NCI-H2107 treated with DMSO at 0.1 percent for 48 hours (cell line): Measurements from ENCODE around the gene RPLP1.
"Not testable (repeated sequence)": the region's sequence is repeated elsewhere in the genome, so short reads cannot be mapped to it uniquely, and the experiment has no call there.

Source experiments
- DNase-seq: peaks from one replicate; lab custom pipeline; 2025; ENCODE audit not compliant: unreplicated experiment; lab: John Stamatoyannopoulos, UW

RPLP1 gene

DNA sequence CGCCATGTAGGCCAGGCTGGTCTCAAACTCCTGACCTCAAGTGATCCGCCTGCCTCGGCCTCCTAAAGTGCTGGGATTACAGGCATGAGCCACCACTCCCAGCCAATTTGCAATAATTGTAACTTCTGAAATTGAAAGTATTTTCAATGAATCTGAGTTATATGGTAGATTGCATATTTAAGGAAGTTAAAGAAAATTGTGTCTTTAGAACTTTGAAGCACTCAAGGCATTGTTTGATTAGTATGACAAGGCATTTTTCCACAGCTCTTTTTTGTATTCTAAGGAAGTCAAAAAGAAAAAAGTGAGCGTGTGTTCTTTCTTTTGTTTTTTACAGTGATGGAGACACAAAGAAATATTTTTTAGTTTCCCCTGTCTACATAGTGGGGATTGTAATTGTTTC lies 15.7 kb upstream of the RPLP1 start:
- DNase-seq: no peak

DNA sequence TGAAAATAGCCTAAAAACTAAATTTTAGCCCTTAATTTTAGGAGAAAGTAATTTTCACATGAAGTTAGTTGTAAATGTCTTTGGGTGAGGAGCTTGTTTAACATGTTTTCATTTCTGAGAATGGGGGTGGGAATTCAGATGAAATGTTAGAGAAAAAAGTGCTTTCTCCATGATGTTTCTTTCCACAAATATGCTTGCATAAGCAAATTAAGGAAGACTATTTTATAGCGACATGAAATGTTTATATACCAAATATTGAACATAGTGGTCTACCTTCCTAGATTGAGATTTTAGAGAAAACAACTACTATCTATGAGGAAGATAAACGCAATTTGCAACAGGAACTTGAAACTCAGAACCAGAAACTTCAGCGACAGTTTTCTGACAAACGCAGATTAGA lies 13.0 kb upstream of the RPLP1 start:
- DNase-seq: no peak

DNA sequence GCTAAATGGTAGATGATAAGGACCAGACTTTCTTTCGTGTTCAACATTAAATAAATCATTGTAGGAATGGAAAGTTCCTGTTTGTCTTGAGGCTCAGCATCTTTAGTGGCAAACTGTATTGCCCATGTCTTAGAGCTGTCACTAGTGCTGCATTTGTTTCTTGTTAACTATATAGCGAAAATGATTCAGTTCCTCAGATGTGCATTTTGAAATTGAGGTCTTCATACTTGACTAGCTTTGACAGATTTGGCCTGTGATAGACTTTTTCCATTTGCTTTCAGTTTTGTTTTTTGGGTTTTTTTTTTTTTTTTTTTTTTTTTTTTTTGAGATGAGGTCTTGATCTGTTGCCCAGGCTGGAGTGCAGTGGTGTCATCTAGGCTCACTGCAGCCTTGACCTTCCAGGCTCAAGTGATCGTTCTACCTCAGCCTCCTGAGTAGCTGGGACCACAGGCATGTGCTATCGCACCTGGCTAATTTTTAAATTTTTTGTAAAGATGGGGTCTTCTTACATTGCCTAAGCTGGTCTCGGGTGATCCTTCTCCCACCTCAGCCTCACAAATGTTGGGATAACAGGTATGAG lies 9.5 kb upstream of the RPLP1 start:
- no peak for DNase-seq

DNA sequence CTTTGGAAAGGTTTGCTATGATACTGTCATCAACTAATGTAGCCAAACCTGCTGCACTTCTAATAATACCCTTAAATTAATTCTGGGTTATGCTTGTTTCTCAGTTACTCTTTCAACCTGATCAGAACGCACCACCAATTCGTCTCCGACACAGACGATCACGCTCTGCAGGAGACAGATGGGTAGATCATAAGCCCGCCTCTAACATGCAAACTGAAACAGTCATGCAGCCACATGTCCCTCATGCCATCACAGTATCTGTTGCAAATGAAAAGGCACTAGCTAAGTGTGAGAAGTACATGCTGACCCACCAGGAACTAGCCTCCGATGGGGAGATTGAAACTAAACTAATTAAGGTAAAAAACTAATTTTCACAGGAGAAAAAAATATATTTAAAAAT lies 7.9 kb upstream of the RPLP1 start:
- DNase-seq: no peak

DNA sequence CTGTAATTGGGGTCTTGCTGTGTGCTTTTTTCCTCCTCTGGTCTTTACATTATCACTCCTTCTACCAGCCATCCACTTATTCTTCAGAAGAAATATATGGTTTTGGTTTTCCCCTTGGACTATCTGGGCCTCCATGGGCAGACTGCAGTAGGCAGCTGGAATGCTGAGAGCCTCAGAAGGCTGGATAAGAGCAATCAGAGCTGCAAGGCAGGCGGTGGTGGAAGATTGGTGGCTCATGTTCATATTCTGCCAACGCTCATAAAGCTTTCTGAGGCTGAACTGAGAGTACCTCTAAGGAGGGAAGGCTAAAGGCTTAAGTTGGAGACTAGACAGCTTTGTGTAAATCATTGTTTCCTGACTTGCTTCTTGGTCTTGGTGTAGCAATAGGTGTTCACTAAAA lies 5.7 kb upstream of the RPLP1 start:
- no peak for DNase-seq

DNA sequence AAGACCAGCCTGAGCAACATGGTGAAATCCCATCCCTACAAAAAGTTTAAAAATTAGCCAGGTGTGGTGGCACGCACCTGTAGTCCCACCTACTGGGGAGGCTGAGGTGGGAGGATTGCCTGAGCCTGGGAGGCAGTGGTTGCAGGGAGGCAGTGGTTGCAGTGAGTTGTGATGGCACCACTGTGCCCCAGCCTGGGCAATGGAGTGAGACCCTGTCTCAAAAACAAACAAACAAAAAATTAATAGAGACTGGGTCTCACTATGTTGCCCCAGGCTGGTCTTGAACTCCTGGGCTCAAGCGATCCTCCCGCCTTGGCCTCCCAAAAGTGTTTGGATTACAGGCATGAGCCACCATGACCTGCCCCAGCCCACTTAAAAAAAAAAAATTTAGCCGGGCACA lies 2.4 kb upstream of the RPLP1 start:
- not testable (repeated sequence) for DNase-seq

DNA sequence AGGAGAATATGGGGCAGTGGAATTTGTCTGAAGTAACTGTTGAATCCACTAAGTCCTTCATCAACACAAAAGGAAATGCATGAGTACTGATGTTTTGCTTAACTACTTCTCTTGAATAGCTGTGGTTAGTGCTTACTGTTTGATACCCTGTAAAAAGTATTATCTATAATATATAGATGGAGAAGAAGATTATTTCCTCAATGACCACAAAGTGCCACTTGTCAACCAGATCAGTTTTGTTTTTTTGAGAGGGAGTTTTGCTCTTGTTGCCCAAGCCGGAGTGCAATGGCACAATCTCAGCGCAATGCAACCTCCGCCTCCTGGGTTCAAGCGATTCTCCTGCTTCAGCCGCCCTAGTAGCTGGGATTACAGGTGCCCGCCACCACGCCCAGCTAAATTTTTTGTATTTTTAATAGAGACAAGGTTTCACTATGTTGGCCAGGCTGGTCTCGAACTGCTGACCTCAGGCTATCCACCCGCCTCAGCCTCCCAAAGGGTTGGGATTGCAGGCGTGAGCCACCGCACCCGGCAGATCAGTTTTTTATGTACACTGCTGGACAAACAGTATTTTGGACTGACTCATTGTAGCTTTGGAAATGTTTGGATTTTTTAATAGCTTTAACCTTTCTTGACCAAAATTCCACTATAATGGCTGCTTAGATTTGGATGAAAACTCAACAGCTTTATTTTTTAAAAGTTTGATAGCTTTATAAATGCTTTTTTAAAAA lies 1.5 kb upstream of the RPLP1 start:
- no peak for DNase-seq

DNA sequence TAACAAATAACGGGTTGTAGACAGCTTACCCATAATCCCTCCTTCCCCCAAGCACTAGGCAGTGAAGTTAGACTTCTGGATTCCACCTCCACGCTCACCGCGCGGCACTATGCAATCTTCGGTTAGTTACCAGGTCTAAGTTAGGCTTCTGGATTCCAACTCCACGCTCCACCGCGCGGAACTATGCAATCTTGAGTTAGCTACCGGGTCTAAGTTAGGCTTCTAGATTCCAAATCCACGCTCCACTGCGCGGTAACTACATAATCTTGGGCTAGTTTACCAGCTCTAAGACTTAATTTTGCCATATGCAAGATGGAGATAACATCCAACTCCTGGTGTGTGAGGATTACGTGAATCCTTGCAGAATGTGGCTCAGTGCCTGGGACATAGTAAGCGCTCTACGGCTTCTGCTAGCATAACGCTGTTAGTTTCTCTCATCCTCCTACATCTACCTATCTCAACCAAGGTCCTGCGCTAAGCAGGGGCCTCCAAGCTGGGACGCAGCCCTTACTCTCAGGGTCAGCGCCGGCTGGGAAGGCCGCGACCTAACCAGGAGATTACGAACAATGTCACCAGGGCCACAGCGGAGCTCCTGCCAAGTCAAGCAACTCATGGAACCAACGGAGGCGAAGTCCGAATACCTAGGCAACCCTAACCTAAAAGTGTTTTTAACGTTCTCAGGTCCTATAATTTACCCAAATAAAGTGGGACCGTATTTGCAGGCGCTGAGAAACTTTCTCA lies 497 bp upstream of the RPLP1 start:
- DNase-seq: no peak

DNA sequence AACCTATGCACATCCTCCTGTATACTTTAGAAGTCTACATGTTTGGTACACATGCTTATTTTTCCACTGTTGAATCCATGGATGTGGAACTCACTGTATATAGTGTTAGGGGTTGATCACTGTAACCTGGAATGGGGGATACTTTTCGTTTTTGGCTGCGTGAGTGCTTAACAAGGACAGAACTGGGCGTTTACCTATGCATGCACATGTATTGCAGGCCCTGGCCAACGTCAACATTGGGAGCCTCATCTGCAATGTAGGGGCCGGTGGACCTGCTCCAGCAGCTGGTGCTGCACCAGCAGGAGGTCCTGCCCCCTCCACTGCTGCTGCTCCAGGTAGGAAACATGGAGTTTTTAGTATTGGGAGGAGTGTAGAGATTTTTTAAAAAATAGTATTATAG lies 2.3 kb downstream of the RPLP1 start:
- no peak for DNase-seq

- no peak for DNase-seq
These were observed 3.9 kb downstream of the RPLP1 start for GRCh38 chr15:69456208-69457166.

DNA sequence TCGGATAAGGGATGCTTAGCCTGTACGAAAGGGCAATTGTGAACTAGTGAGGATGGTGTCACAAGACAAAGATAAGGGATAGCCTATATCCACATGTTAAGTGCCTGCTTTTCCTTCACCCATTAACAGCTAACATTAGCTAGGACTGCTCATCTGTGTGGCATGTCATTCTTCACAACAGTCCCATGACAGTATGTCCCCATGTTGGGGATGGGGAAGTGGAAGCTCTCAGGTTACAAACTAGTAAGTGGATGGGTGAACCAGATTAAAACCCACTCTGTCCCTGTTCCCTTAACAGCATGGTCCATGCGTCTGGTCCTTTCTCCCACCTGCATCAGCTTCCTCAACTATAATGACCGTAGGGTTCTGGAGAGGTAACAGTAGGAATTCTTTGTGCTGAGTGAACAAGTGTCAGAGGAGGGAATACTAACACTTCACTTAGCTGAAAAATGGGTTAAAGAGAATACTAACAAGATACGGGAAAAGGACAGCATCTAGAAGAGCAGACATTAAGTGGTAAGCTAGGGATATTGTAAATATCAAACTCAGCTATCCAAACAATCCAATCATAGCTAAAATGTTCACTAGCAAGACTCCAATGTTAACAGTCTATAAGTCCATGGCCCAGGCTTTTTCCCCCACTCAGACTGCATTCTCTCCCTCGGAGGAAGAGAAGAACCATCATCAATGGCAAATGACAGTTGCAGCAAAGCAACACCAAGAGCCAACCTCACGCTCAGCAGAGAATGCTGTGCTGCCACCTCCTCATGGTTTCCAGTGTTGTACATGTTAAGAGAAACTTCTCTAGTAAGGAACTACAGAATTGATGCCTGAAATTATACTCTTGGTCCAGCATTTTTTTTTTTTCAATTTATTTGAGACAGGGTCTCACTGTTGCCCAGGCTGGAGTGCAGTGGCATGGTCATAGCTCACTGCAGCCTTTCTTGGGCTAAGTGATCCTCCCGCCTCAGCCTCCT lies 5.0 kb downstream of the RPLP1 start:
- no peak for DNase-seq

DNA sequence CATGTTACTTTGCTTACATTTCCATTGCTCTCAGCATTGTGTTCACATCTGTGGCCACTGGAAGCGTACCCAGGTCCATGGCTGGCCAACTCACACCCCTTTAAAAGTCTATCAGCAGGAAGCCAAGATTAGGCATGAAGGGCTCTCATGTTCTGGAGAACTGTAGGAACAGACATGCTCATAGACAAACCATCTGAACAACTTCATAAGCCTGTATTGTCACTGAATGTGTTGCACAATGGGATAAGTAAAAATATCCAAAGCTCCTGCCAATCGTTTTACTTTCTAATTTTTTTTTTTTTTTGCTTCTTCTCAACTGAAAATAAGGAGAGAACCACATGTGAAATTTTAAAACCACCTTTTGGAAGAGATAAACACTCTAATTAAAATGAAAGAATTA lies 6.4 kb downstream of the RPLP1 start:
- no peak for DNase-seq

GRCh38 chr15:69460481-69460880 lies 7.9 kb downstream of the RPLP1 start:
- DNase-seq: no peak

- DNase-seq: no peak
These were observed 9.4 kb downstream of the RPLP1 start for GRCh38 chr15:69462030-69462492.

DNA sequence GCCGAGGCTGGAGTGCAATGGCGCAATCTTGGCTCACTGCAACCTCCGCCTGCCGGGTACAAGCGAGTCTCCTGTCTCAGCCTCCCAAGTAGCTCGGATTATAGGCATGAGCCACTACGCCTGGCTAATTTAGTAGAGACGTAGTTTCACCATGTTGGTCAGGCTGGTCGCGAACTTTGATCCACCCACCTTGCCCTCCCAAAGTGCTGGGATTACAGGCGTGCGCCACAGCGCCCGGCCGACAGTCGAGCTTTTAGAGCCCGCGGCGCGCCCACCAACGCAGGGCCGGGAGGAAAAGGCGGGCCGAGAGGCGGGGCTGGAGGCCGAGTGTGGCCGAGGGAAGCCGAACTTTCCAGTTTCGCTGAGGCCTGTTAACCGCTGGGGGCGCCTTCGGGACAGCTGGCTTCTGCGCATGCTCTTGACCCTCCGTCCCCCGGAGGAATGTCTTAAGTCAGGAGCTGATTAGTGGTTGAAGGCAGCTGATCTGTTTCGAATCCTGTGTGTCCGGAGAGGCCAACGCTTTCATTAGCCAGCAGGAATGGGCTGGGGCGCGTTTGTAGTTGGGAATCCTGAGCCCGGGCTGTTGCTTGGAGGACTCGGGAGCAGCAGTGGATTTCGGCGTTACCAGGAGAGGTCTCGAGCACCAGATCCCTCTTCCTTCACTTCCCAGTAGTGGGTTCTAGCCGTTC lies 10.0 kb downstream of the RPLP1 start:
- DNase-seq: peak; percentile 71

DNA sequence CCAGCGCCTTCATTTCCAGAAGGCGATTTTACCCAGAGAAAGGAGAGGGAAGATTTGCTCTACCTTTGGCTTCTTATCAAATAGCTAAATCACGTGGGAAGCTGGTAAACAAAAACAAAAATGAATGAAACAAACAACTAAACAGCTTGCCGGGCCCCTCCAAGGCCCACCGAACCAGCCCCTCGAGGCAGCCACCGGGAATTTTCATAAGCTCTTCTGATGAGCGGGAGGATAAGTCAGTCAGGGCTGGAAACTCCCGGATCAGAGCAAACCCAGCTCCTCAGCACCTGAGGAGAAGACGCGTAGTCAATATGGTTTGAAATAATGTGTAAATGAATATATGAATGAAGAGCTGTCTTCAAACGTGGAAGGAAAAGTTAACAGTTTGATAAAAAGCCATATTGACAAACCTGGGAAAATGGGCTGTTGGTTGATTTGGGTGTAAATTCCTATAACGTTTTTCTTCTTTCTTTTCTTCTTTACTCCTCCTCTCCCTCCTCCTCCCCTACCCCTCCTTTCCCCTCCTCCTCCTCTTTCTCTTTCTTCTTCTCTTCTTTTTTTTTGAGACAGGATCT lies 10.7 kb downstream of the RPLP1 start:
- DNase-seq: no peak

DNA sequence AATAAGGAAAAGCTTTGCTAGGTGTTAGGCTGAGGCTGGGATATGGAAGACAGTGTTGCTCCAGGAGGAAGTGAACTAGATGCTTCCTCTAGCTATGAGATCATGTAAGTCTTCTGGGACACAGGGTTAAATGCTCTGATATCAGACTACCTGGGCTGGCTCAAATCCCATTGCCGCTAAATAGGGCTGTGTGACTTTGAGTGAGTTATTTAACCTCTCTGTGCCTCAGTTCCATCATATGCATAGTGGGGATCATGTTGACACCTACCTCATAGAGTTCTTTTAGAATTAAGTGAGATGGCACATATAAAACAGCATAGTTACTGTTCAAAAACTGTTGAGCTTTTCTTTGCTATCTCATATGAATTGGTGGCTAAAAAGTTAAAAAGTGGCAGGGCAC lies 12.6 kb downstream of the RPLP1 start:
- DNase-seq: no peak

- DNase-seq: no peak
These were observed 14.1 kb downstream of the RPLP1 start for GRCh38 chr15:69466733-69467132.

- DNase-seq: peak; percentile 39
These were observed 15.0 kb downstream of the RPLP1 start for GRCh38 chr15:69467636-69468035.
